ENCODE data around the gene ADPRHL1.
A peak's percentile ranks its signal among the peaks of the same experiment; 100 is the strongest.

Gene ADPRHL1

DNA sequence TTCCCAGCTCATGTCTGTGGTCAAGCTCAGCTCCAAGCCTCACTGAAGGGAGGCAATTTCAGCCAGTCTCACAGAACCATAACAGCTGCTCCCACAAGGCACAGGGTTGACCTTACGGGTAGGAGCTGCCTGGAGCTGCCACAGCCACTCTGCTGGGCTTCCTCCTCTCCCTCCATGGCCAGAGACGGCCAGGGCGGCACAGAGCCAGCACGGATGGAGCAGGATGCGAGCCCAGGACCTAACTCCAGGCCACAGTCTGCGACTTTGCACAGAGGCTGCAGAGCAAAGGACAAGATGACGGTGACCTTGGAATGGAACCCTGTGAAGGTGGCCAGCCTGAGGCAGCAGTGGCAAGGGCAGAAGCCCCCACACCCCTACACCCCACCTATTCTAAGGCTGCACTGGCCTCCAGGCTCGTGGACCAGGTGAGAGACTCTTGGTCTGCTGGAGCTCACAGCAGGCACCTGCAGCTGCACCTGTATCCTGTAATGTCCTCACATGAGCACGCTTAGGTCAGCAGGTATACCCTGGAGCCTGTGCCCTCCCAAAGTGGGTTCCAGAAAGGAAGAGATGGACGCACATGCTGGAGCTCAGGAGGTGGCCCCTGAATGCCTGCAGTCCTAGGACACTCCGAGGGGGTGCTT, 29.6 kb downstream of the ADPRHL1 start:
- no peak overlapping the region for H3K4me3 ChIP-seq (replicated peaks in 1 of 2; ENCODE audit: low read depth in 2 of 2, low read length in 2 of 2)
- TF ChIP-seq, protein P1, sequence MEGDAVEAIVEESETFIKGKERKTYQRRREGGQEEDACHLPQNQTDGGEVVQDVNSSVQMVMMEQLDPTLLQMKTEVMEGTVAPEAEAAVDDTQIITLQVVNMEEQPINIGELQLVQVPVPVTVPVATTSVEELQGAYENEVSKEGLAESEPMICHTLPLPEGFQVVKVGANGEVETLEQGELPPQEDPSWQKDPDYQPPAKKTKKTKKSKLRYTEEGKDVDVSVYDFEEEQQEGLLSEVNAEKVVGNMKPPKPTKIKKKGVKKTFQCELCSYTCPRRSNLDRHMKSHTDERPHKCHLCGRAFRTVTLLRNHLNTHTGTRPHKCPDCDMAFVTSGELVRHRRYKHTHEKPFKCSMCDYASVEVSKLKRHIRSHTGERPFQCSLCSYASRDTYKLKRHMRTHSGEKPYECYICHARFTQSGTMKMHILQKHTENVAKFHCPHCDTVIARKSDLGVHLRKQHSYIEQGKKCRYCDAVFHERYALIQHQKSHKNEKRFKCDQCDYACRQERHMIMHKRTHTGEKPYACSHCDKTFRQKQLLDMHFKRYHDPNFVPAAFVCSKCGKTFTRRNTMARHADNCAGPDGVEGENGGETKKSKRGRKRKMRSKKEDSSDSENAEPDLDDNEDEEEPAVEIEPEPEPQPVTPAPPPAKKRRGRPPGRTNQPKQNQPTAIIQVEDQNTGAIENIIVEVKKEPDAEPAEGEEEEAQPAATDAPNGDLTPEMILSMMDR (IDR thresholded peaks at IDR 0.05; ENCODE audit: low read depth, low read length), result no peak
- no peak for DNase-seq (ENCODE audit: low read depth in 2 of 2)

GRCh38 chr13:113422807-113423519, 30.3 kb downstream of the ADPRHL1 start:
- TF ChIP-seq, protein P1 (IDR thresholded peaks at IDR 0.05; ENCODE audit: low read depth, low read length), result no peak
- no peak overlapping the region for H3K4me3 ChIP-seq (replicated peaks in 1 of 2; ENCODE audit: low read depth in 2 of 2, low read length in 2 of 2)
- DNase-seq (ENCODE audit: low read depth in 2 of 2), result no peak

GRCh38 chr13:113421673-113422270, 31.5 kb downstream of the ADPRHL1 start:
- DNase-seq (ENCODE audit: low read depth in 2 of 2), result peak in 1 of 2 donors; percentile 25
- TF ChIP-seq, protein P1 (IDR thresholded peaks at IDR 0.05; ENCODE audit: low read depth, low read length), result no peak
- H3K4me3 ChIP-seq (replicated peaks in 1 of 2; ENCODE audit: low read depth in 2 of 2, low read length in 2 of 2), result no peak overlapping the region

GRCh38 chr13:113420833-113421600, 32.3 kb downstream of the ADPRHL1 start:
- DNase-seq (ENCODE audit: low read depth in 2 of 2), result no peak
- TF ChIP-seq, protein P1 (IDR thresholded peaks at IDR 0.05; ENCODE audit: low read depth, low read length), result no peak
- H3K4me3 ChIP-seq (replicated peaks in 1 of 2; ENCODE audit: low read depth in 2 of 2, low read length in 2 of 2), result no peak overlapping the region

- no peak for DNase-seq (ENCODE audit: low read depth in 2 of 2)
- TF ChIP-seq, protein P1 (IDR thresholded peaks at IDR 0.05; ENCODE audit: low read depth, low read length), result no peak
- no peak overlapping the region for H3K4me3 ChIP-seq (replicated peaks in 1 of 2; ENCODE audit: low read depth in 2 of 2, low read length in 2 of 2)
Observed at GRCh38 chr13:113420232-113420631, 33.1 kb downstream of the ADPRHL1 start.

DNA sequence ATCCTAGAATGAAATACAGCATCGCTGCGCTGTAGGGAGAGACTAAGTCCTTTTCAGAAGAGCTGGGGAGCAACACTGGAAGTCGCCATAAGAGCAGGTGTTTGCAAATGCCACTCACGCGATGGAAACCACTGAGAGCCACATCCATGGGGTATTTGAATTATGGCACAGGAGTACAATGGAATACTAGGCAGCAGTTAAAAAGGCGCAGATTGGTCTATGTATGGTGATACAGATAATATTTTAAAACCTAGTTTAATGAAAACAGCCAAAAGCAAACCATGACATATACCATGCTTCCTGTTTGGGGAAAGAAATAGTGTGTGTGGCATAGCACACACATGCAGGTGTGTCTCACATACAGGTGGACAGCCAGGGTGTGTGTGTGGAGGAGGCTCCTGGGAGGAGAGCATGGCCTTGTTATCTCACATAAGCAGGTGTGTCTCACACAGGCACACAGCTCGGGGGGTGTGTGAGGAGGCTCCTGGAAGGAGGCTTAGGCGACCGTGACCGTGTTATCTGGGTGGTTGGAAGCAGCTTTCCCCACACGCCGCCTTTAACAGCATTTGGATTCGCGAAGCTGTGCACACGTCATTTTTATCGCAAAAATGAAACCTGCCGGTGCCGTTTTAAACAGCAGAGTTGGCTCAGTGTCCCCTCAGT, 33.6 kb downstream of the ADPRHL1 start:
- no peak overlapping the region for H3K4me3 ChIP-seq (replicated peaks in 1 of 2; ENCODE audit: low read depth in 2 of 2, low read length in 2 of 2)
- no peak for DNase-seq (ENCODE audit: low read depth in 2 of 2)
- TF ChIP-seq, protein P1 (IDR thresholded peaks at IDR 0.05; ENCODE audit: low read depth, low read length), result no peak

Measured in cardiac fibroblast (primary cell).